H1 (cell line): ENCODE measurements around the gene SMAD6. TPM values are rescaled to one million over a fixed set of nuclear protein-coding genes. Genes with fewer than 3 reads are reported as not detected.

Experiments used
- CTCF ChIA-PET: fragments of 300-600 bp; sonication (Branson Sonifier 250); formaldehyde crosslinking; loops from one replicate; lab custom pipeline; 2021; ENCODE audit not compliant: partially characterized antibody; lab: Charles Lee
- POLR2A ChIA-PET: fragments of 300-600 bp; sonication (Branson Sonifier 250); formaldehyde crosslinking; loops from one replicate; lab custom pipeline; 2021; ENCODE audit warnings: inconsistent platforms; ENCODE audit not compliant: partially characterized antibody; lab: Charles Lee
- DNase-seq, 2 experiments: peaks; one replicate each; pipeline versions ENCODE4 v3.0.0 to v3.0.0-alpha.2; 2010 to 2022; ENCODE audit warnings: low spot score in 2 of 2, low read depth in 1 of 2, mixed read lengths in 1 of 2
- FAIRE-seq: peaks from 2 replicates; lab custom pipeline; 2011; peaks lifted over from hg19 to GRCh38; lab: Jason Lieb, UNC
- H2AFZ ChIP-seq: 2 replicates; pipeline ENCODE4 v1.8.1; 2012; ENCODE audit warnings: low read length, inconsistent platforms
- H2AK5ac ChIP-seq: 2 replicates; pipeline ENCODE4 v1.6.1; 2013; ENCODE audit warnings: low read depth, low read length
- H2BK120ac ChIP-seq: replicated peaks from 2 replicates; pipeline ENCODE3; 2013; ENCODE audit warnings: low read depth, low read length, inconsistent platforms
- H2BK12ac ChIP-seq: 2 replicates; pipeline ENCODE4 v1.6.1; 2013; ENCODE audit warnings: low read depth, low read length
- H2BK15ac ChIP-seq: 2 replicates; pipeline ENCODE4 v1.6.1; 2013; ENCODE audit warnings: low read length
- H2BK20ac ChIP-seq: 2 replicates; pipeline ENCODE4 v1.6.1; 2013; ENCODE audit warnings: low read length
- H2BK5ac ChIP-seq: 2 replicates; pipeline ENCODE4 v1.6.1; 2013; ENCODE audit warnings: low read depth, low read length
- H3K14ac ChIP-seq: 2 replicates; pipeline ENCODE4 v1.6.1; 2013; ENCODE audit warnings: inconsistent platforms; ENCODE audit not compliant: insufficient read length
- H3K18ac ChIP-seq: 2 replicates; pipeline ENCODE4 v1.6.1; 2013; ENCODE audit warnings: low read length; ENCODE audit errors: extremely low read depth
- H3K23ac ChIP-seq: 2 replicates; pipeline ENCODE4 v1.6.1; 2013; ENCODE audit warnings: inconsistent platforms; ENCODE audit not compliant: insufficient read length
- H3K23me2 ChIP-seq: 2 replicates; pipeline ENCODE4 v1.6.1; 2013; ENCODE audit warnings: low read depth, low read length
- H3K27ac ChIP-seq: 2 replicates; pipeline ENCODE4 v1.6.1; 2011; ENCODE audit warnings: low read depth, low read length, inconsistent platforms
- H3K27me3 ChIP-seq, 4 experiments: replicated peaks in 1 of 4; 1 replicate in 1 of 4; 2 replicates in 3 of 4; pipeline versions ENCODE4 v1.6.1 to v1.8.1; 2011 to 2013; ENCODE audit warnings: low read length in 3 of 4, mild to moderate bottlenecking in 3 of 4, inconsistent platforms in 2 of 4, mixed read lengths in 2 of 4, moderate library complexity in 1 of 4; ENCODE audit not compliant: control insufficient read depth in 3 of 4, insufficient read depth in 3 of 4; ENCODE audit errors: extremely low read depth in 1 of 4
- H3K36me3 ChIP-seq, 4 experiments: 2 replicates each; pipeline versions ENCODE4 v1.6.1 to v1.8.1; 2011 to 2013; ENCODE audit warnings: mild to moderate bottlenecking in 4 of 4, low read length in 3 of 4, moderate library complexity in 2 of 4, control low read depth in 1 of 4, inconsistent platforms in 1 of 4; ENCODE audit not compliant: insufficient read depth in 4 of 4, control insufficient read depth in 2 of 4
- H3K4ac ChIP-seq: replicated peaks from 2 replicates; pipeline ENCODE3; 2013; ENCODE audit warnings: low read length, low read depth, mixed read lengths, inconsistent platforms; ENCODE audit not compliant: insufficient read length
- H3K4me1 ChIP-seq, 4 experiments: replicated peaks in 1 of 4; 1 replicate in 1 of 4; 2 replicates in 3 of 4; pipeline versions ENCODE4 v1.6.1 to v1.8.1; 2011 to 2013; ENCODE audit warnings: low read length in 3 of 4, inconsistent platforms in 2 of 4, mixed read lengths in 1 of 4; ENCODE audit not compliant: insufficient read depth in 4 of 4, control insufficient read depth in 3 of 4
- H3K4me2 ChIP-seq, 2 experiments: 2 replicates each; pipeline versions ENCODE4 v1.6.1 to v1.8.1; 2011 to 2013; ENCODE audit warnings: low read depth in 2 of 2, low read length in 2 of 2, control low read depth in 1 of 2, inconsistent platforms in 1 of 2, mild to moderate bottlenecking in 1 of 2; ENCODE audit not compliant: insufficient read depth in 1 of 2
- H3K4me3 ChIP-seq, 4 experiments: fragments of 200-600, 300-600 bp in 1 of 4; sonication (generic), shearing (Covaris generic), sonication (Bioruptor Twin) in 1 of 4; 2 replicates each; pipeline versions ENCODE4 v1.5.1 to v1.8.1; 2011 to 2016; ENCODE audit warnings: low read length in 4 of 4, low read depth in 3 of 4, control low read depth in 2 of 4, inconsistent platforms in 2 of 4, mild to moderate bottlenecking in 2 of 4, mixed read lengths in 1 of 4, moderate library complexity in 1 of 4; ENCODE audit not compliant: insufficient read depth in 2 of 4; ENCODE audit errors: extremely low read depth in 1 of 4
- H3K56ac ChIP-seq: replicated peaks from 2 replicates; pipeline ENCODE3; 2013; ENCODE audit warnings: low read depth, mild to moderate bottlenecking, mixed read lengths, low read length, inconsistent platforms; ENCODE audit not compliant: insufficient read length
- H3K79me1 ChIP-seq: 2 replicates; pipeline ENCODE4 v1.6.1; 2013; ENCODE audit warnings: low read depth, low read length, control low read depth
- H3K79me2 ChIP-seq, 2 experiments: 2 replicates each; pipeline versions ENCODE4 v1.6.1 to v1.8.1; 2012 to 2013; ENCODE audit warnings: low read length in 2 of 2, mild to moderate bottlenecking in 2 of 2, inconsistent platforms in 1 of 2; ENCODE audit not compliant: insufficient read depth in 2 of 2, control insufficient read depth in 1 of 2
- H3K9ac ChIP-seq, 4 experiments: replicated peaks in 1 of 4; 1 replicate in 1 of 4; 2 replicates in 3 of 4; pipeline versions ENCODE4 v1.6.1 to v1.8.1; 2011 to 2013; ENCODE audit warnings: low read depth in 3 of 4, low read length in 3 of 4, control low read depth in 2 of 4, mild to moderate bottlenecking in 2 of 4, moderate library complexity in 2 of 4, inconsistent platforms in 1 of 4; ENCODE audit errors: extremely low read depth in 1 of 4
- H3K9me3 ChIP-seq, 2 experiments: 2 replicates each; pipeline versions ENCODE4 v1.6.1 to v1.8.1; 2012 to 2013; ENCODE audit warnings: mild to moderate bottlenecking in 2 of 2, moderate library complexity in 2 of 2, control low read depth in 1 of 2, inconsistent platforms in 1 of 2, low read depth in 1 of 2, low read length in 1 of 2, mixed read lengths in 1 of 2; ENCODE audit not compliant: insufficient read depth in 2 of 2
- H4K20me1 ChIP-seq, 2 experiments: replicated peaks in 1 of 2; 2 replicates each; pipeline versions ENCODE3 to v1.8.1; 2011 to 2013; ENCODE audit warnings: inconsistent platforms in 2 of 2, low read length in 2 of 2, mild to moderate bottlenecking in 1 of 2; ENCODE audit not compliant: insufficient read depth in 2 of 2, control insufficient read depth in 1 of 2
- H4K5ac ChIP-seq: 2 replicates; pipeline ENCODE4 v1.6.1; 2013; ENCODE audit warnings: low read length, low read depth, mixed read lengths, inconsistent platforms; ENCODE audit not compliant: insufficient read length
- H4K8ac ChIP-seq: 2 replicates; pipeline ENCODE4 v1.8.0; 2013; ENCODE audit warnings: mild to moderate bottlenecking, moderate library complexity, low read length, inconsistent platforms; ENCODE audit not compliant: insufficient read depth; ENCODE audit errors: extremely low read depth
- H4K91ac ChIP-seq: replicated peaks from 2 replicates; pipeline ENCODE3; 2013; ENCODE audit warnings: low read length, mixed read lengths, inconsistent platforms; ENCODE audit not compliant: insufficient read length
- ASH2L ChIP-seq: fragments of 200-600, 300-600 bp; sonication (generic); IDR thresholded peaks from one replicate; pipeline ENCODE4 v1.7.1; 2017; ENCODE audit warnings: low read length
- CBX8 ChIP-seq: fragments of 300-800, 300-1000 bp; sonication (generic); IDR thresholded peaks from 2 replicates; pipeline ENCODE4 v1.7.1; 2016; ENCODE audit warnings: low read depth, low read length, borderline replicate concordance
- CTBP2 ChIP-seq: IDR thresholded peaks from 2 replicates; pipeline ENCODE4 v1.7.0; 2011; ENCODE audit warnings: borderline replicate concordance, mild to moderate bottlenecking, moderate library complexity, mixed read lengths, low read length; ENCODE audit not compliant: insufficient read depth, insufficient read length
- EGR1 ChIP-seq: IDR thresholded peaks from 2 replicates; pipeline ENCODE4 v1.6.1; 2011; ENCODE audit warnings: low read depth, low read length, borderline replicate concordance
- FOSL1 ChIP-seq: IDR thresholded peaks from 2 replicates; pipeline ENCODE4 v1.6.1; 2011; ENCODE audit warnings: mild to moderate bottlenecking, low read depth, low read length, moderate library complexity; ENCODE audit not compliant: insufficient read depth
- NANOG ChIP-seq: IDR thresholded peaks from 2 replicates; pipeline ENCODE4 v1.6.1; 2011; ENCODE audit warnings: low read length, low read depth, mild to moderate bottlenecking, inconsistent platforms; ENCODE audit not compliant: insufficient read depth, poor library complexity, severe bottlenecking
- POLR2AphosphoS5 ChIP-seq: IDR thresholded peaks from 2 replicates; pipeline ENCODE4 v1.6.1; 2011; ENCODE audit warnings: low read depth, low read length
- RAD21 ChIP-seq, 2 experiments: IDR thresholded peaks in 1 of 2; conservative IDR thresholded peaks in 1 of 2; 2 replicates each; pipeline ENCODE4 v1.6.1; 2011; ENCODE audit warnings: low read depth in 2 of 2, low read length in 2 of 2, improper control_type of control experiment in 1 of 2, inconsistent platforms in 1 of 2, mild to moderate bottlenecking in 1 of 2, moderate library complexity in 1 of 2
- RBBP5 ChIP-seq: IDR thresholded peaks from 2 replicates; pipeline ENCODE4 v1.7.1; 2012; ENCODE audit warnings: low read depth, mild to moderate bottlenecking, inconsistent platforms, low read length, moderate library complexity, borderline replicate concordance
- RFX5 ChIP-seq: IDR thresholded peaks from 2 replicates; pipeline ENCODE4 v1.6.1; 2011; ENCODE audit warnings: low read depth, low read length, improper control_type of control experiment, borderline replicate concordance
- RXRA ChIP-seq: IDR thresholded peaks from 2 replicates; pipeline ENCODE4 v1.6.1; 2011; ENCODE audit warnings: low read depth, mild to moderate bottlenecking, low read length, moderate library complexity; ENCODE audit not compliant: insufficient read depth
- SAP30 ChIP-seq: fragments of 300-600 bp; sonication (generic); IDR thresholded peaks from 2 replicates; pipeline ENCODE4 v1.7.1; 2012; ENCODE audit warnings: low read length, moderate library complexity, mild to moderate bottlenecking, inconsistent platforms; ENCODE audit not compliant: insufficient read depth, insufficient replicate concordance
- TBP ChIP-seq: IDR thresholded peaks from 2 replicates; pipeline ENCODE4 v1.6.1; 2011; ENCODE audit warnings: low read depth, low read length, improper control_type of control experiment
- TCF12 ChIP-seq: IDR thresholded peaks from 2 replicates; pipeline ENCODE4 v1.6.1; 2011; ENCODE audit warnings: low read depth, mild to moderate bottlenecking, low read length
- TEAD4 ChIP-seq: IDR thresholded peaks from 2 replicates; pipeline ENCODE4 v1.6.1; 2012; ENCODE audit warnings: low read depth, low read length, inconsistent platforms, mixed read lengths
- polyA plus RNA-seq, 7 experiments: library from polyadenylated mRNA; depleted of rRNA in 3 of 7; stranded (reverse) in 5 of 7; unstranded in 2 of 7; fragments of >200 nt in 5 of 7; fragments of 200-250 nt in 2 of 7; gene quantifications; 1 replicate in 5 of 7; 2 replicates in 1 of 7; 4 replicates in 1 of 7; pipeline versions ENCODE4 v1.2.1 to v1.2.3, GENCODE V29; 2011 to 2013; ENCODE audit warnings: missing spikeins in 2 of 7, mixed read lengths in 2 of 7
- total RNA-seq: library from RNA; stranded (reverse); fragmentation: NEBNext Ultra II Directional; extraction: Animal tissue kit (Norgen Biotek cat#: 25700); gene quantifications from 2 replicates; pipeline ENCODE4 v1.2.1, GENCODE V29; 2021

SMAD6 gene
- total and polyA plus RNA-seq, 2 of the 8 experiments (the other 6 are each of a cell fraction or from before 2014, with no cell fraction given), result 1.8 to 7.0 TPM

DNA sequence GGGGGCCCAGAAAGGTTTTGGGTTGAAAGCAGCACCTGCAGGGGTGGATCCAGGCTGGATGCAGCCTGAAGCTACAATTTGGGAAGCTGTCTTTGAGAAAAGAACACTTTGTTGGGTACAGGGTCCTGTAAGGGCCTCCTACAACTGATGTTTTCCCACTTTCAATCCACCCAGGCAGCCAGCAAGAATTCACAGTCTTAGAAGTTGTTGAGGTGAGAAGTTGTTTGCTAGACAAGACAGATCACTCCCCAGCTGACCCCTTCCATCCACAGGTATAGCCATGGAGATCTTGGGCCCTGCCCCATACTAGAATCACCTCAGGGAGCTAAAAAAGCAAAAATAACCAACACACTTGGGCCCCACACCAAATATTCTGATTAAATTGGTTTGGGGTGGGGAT is 10.3 kb upstream of the SMAD6 start:
- H2AK5ac ChIP-seq, result no peak overlapping the region
- no peaks in the 10 kb centered on the region for H3K27me3 ChIP-seq
- no peak overlapping the region for H2BK120ac ChIP-seq
- ChIA-PET CTCF (interaction anchor here (0.6 to 4.2 kb wide), 3 partner anchors 12 to 160 kb away, joined by 4 to 17 read pairs (median 10); no protein-coding TSS in a partner anchor), POLR2A (interaction anchor here (0.8 to 1.7 kb wide), 2 partner anchors 12 to 35 kb away, joined by 3 read pairs; no protein-coding TSS in a partner anchor)
- H3K79me2 ChIP-seq, result no peaks in the 10 kb centered on the region
- no peak overlapping the region for H3K18ac ChIP-seq
- no peak overlapping the region for H4K5ac ChIP-seq
- H4K8ac ChIP-seq, result no peak overlapping the region
- no peaks in the 10 kb centered on the region for H3K9me3 ChIP-seq
- H3K79me1 ChIP-seq, result no peaks in the 10 kb centered on the region
- no peak overlapping the region for H4K91ac ChIP-seq
- no peaks in the 10 kb centered on the region for H3K36me3 ChIP-seq
- no peaks in the 10 kb centered on the region for H4K20me1 ChIP-seq
- H2BK12ac ChIP-seq, result no peak overlapping the region
- H3K23ac ChIP-seq, result no peak overlapping the region
- H3K4me1 ChIP-seq, result no peaks in the 10 kb centered on the region
- DNase-seq (no peak), FAIRE-seq (no peak)
- H3K4ac ChIP-seq, result no peak overlapping the region
- H2AFZ ChIP-seq, result no peak overlapping the region
- H3K4me2 ChIP-seq, result no peak overlapping the region
- no peak overlapping the region for H3K4me3 ChIP-seq
- no peak overlapping the region for H3K27ac ChIP-seq
- H3K14ac ChIP-seq, result no peak overlapping the region
- no peak overlapping the region for H2BK5ac ChIP-seq
- no peak overlapping the region for H3K56ac ChIP-seq
- H2BK20ac ChIP-seq, result no peak overlapping the region
- H2BK15ac ChIP-seq, result no peak overlapping the region
- no peak overlapping the region for H3K9ac ChIP-seq
- H3K23me2 ChIP-seq, result no peaks in the 10 kb centered on the region
- TF ChIP-seq POLR2AphosphoS5 (no peak), RXRA (no peak), RBBP5 (no peak), TBP (no peak), TCF12 (no peak), TEAD4 (no peak), ASH2L (no peak), FOSL1 (no peak), RAD21 (IDR thresholded peaks at IDR 0.05 in 1 of 2, conservative IDR thresholded peaks at IDR 0.05 in 1 of 2; ENCODE audit: low read depth in 2 of 2, low read length in 2 of 2) (no peak), SAP30 (no peak), CBX8 (no peak), RFX5 (no peak), EGR1 (no peak), NANOG (no peak), CTBP2 (no peak)
